ENCODE data around the gene LIPC. TPM values are rescaled to one million over a fixed set of nuclear protein-coding genes. Genes with fewer than 3 reads are reported as not detected.

LIPC gene
- total RNA-seq, 6 experiments from 2014 or later: 31.1 to 213 (median 86.1) TPM

DNA sequence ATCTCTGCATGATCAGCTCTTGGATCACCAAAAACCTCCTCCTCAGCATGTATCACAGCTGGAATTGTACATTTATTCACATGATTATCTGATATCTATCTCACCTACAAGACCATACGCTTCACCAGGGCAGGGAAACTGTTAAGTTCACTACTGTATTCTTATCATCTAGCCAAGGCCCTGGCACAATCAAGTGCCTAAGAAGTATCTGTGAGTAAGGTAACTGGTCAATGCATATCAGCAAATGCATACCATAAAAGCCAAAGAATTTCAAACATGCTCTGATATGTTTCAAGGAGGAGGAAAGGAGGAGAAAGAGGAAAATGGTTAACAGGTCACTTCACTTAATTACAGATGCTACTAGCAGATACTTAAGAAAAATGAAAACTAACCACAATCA, 158.4 kb downstream of the LIPC start:
- DNase-seq: no peak
- intact Hi-C loops (cut with DNase I): no loop called here
- TF ChIP-seq POLR2A (IDR thresholded peaks at IDR 0.05): no peak
- TF ChIP-seq, protein P1, sequence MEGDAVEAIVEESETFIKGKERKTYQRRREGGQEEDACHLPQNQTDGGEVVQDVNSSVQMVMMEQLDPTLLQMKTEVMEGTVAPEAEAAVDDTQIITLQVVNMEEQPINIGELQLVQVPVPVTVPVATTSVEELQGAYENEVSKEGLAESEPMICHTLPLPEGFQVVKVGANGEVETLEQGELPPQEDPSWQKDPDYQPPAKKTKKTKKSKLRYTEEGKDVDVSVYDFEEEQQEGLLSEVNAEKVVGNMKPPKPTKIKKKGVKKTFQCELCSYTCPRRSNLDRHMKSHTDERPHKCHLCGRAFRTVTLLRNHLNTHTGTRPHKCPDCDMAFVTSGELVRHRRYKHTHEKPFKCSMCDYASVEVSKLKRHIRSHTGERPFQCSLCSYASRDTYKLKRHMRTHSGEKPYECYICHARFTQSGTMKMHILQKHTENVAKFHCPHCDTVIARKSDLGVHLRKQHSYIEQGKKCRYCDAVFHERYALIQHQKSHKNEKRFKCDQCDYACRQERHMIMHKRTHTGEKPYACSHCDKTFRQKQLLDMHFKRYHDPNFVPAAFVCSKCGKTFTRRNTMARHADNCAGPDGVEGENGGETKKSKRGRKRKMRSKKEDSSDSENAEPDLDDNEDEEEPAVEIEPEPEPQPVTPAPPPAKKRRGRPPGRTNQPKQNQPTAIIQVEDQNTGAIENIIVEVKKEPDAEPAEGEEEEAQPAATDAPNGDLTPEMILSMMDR (IDR thresholded peaks at IDR 0.05): no peak
- ATAC-seq: no peak
- H3K27ac ChIP-seq: no peak overlapping the region
- peaks cover 0 to 12% (median 5%) of the 10 kb centered on the region in 4 donors for H3K4me1 ChIP-seq
- H3K4me3 ChIP-seq: no peak overlapping the region
- WGBS (ENCODE audit: insufficient coverage, low coverage, low lambda C conversion rate, missing lambda C conversion rate): 100% methylated on average over 1 of the region's 1 CpG
- no peaks in the 10 kb centered on the region for H3K27me3 ChIP-seq
- peaks cover 0 to 1% (median 0%) of the 10 kb centered on the region in 4 donors for H3K36me3 ChIP-seq
- H3K9me3 ChIP-seq: no peaks in the 10 kb centered on the region

DNA sequence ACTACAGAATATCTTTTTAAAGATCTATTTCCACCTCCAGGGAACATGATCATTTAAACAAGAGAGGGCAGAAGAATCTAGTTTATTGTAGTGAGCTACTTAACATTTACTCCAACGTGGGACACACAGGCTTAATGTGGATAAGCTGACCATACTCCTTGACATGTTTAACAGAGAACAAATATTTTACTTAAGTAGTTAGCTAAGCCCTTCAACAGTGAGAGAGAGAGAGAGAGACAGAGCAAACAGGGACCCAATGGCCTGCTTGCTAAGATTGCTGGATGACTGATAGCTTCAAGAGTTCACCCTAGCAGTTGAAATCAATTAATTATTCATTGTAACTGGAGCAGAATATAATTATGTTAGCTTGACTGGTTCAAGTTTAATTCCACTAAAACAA, 159.1 kb downstream of the LIPC start:
- Histone ChIP-seq H3K4me3 (no peak overlapping the region), H3K4me1 (peaks cover 0 to 18% (median 6%) of the 10 kb centered on the region in 4 donors), H3K27me3 (no peaks in the 10 kb centered on the region), H3K27ac (no peak overlapping the region), H3K36me3 (peaks cover 0 to 1% (median 0%) of the 10 kb centered on the region in 4 donors), H3K9me3 (no peaks in the 10 kb centered on the region)
- no peak for ATAC-seq
- intact Hi-C loops (cut with DNase I): no loop called here
- DNase-seq: no peak
- TF ChIP-seq POLR2A (IDR thresholded peaks at IDR 0.05): no peak
- TF ChIP-seq, protein P1 (IDR thresholded peaks at IDR 0.05): no peak
- WGBS (ENCODE audit: insufficient coverage, low coverage, low lambda C conversion rate, missing lambda C conversion rate): 100% methylated on average over 1 of the region's 1 CpG

DNA sequence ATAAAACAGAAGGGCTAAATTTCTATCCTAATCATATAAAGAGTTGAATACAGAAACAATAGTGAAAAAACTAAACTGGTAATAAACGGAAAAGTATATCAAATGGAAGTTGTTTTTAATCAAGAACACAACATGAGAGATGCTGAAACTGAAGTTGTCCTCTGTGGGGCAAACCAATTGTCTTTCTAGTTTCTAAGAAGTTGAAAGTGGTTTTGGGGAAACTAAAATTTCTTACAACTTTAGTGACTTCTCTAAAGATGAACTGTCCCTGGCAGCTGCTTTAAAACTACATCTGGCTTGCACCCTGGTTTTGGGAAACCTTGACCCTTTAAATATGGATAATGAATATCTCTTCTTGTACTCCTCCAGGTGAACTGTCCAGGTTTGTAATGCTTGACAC, 162.1 kb downstream of the LIPC start:
- DNase-seq (no peak), ATAC-seq (no peak)
- H3K4me1 ChIP-seq: peaks cover 0 to 17% (median 4%) of the 10 kb centered on the region in 4 donors
- H3K27ac ChIP-seq: no peak overlapping the region
- no peaks in the 10 kb centered on the region for H3K27me3 ChIP-seq
- H3K4me3 ChIP-seq: no peak overlapping the region
- intact Hi-C loops (cut with DNase I): no loop called here
- H3K36me3 ChIP-seq: peaks cover 0 to 4% (median under 1%) of the 10 kb centered on the region in 4 donors
- TF ChIP-seq, protein P1 (IDR thresholded peaks at IDR 0.05): no peak
- no peak for TF ChIP-seq POLR2A (IDR thresholded peaks at IDR 0.05)
- no peaks in the 10 kb centered on the region for H3K9me3 ChIP-seq
- 91% methylated on average over 1 of the region's 1 CpG for WGBS (ENCODE audit: insufficient coverage, low coverage, low lambda C conversion rate, missing lambda C conversion rate)

DNA sequence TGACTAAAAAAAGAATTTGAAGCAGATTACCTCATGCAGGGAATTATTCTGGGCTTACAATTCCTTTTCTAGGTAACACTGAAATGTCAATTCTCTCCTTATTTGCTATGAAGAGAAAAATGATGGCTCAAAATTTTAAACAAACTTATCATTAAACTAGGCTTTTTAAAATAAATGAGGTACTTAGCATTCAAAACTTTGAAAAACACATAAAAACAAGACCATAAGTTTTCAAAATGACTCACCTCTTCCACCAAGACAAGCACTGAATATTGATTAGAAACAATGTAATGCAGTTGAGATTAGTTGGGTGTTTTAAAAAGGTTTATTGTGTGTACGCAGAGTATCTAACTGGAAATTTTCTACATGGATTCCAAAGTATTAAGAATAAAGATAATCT, 163.1 kb downstream of the LIPC start:
- H3K9me3 ChIP-seq: no peaks in the 10 kb centered on the region
- H3K27me3 ChIP-seq: no peaks in the 10 kb centered on the region
- peaks cover 0 to 4% (median under 1%) of the 10 kb centered on the region in 4 donors for H3K36me3 ChIP-seq
- 76% methylated on average over 1 of the region's 1 CpG for WGBS (ENCODE audit: insufficient coverage, low coverage, low lambda C conversion rate, missing lambda C conversion rate)
- no peak for DNase-seq
- H3K4me1 ChIP-seq: peaks cover 0 to 12% (median 3%) of the 10 kb centered on the region in 4 donors
- H3K27ac ChIP-seq: no peak overlapping the region
- ATAC-seq: no peak
- intact Hi-C loops (cut with DNase I): no loop called here
- H3K4me3 ChIP-seq: no peak overlapping the region
- TF ChIP-seq, protein P1 (IDR thresholded peaks at IDR 0.05): no peak
- TF ChIP-seq POLR2A (IDR thresholded peaks at IDR 0.05): no peak
